ENCODE results near the gene TRPM2.

TRPM2 gene

DNA sequence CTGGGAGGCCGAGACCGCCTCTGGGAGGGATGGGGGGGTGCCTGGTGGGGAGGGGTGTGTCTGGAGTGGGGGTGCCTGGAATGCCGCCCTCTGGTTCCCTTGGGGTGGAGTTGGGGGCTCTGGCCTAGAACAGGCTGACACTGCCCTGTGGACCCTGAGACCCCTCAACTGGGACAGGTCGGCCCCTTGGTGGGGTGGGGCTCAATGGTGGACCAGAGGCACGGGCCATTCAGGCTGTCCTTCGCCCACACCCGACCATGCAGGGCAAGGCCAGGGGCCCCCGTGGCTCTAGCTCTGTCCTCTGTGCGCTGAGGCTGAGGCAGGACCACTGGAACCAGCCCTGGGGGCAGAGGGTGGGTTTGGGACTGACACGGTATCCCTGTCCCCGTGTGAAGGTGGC lies 38.9 kb upstream of the TRPM2 start:
- H3K27me3 ChIP-seq (ENCODE audit: control insufficient read depth, insufficient read depth, low read length): no peaks in the 10 kb centered on the region
- H3K9me3 ChIP-seq (ENCODE audit: control insufficient read depth, insufficient read depth, low read depth, low read length): no peaks in the 10 kb centered on the region
- no peak overlapping the region for H3K27ac ChIP-seq (ENCODE audit: low read depth, low read length)
- no peak overlapping the region for H3K9ac ChIP-seq (ENCODE audit: low read length)
- peaks cover 92% of the 10 kb centered on the region for H3K36me3 ChIP-seq (ENCODE audit: control insufficient read depth, insufficient read depth, low read length)
- H3K4me1 ChIP-seq (ENCODE audit: control insufficient read depth, insufficient read depth, low read length): no peaks in the 10 kb centered on the region
- H3K4me3 ChIP-seq (ENCODE audit: low read depth, low read length): no peak overlapping the region

DNA sequence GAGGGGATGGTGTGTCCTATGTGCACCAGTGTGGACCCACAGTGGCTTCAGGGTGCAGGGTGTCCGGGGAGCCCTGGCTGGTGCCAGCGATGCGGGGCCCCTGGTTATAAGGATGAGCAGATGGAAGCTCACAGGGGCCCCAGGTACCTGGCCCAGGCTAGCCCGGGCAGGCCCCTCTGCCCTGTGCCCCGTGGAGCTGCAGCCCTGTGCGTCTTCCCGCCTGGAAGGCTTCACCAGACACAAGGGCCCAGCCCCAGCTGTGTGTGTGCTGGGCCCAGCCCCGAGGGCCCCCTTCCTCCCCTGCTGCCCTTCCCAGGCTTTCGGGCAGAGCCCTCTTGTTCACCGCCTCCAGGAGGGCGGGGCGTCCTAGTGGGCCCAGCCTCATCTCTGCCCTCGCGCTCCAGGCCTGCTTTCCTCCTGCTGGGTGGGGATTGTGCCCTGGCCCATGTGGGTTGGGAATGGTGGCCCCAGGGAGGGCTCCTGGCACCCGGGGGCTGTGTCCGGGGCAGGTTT lies 37.7 kb upstream of the TRPM2 start:
- no peak overlapping the region for H3K9ac ChIP-seq (ENCODE audit: low read length)
- H3K27ac ChIP-seq (ENCODE audit: low read depth, low read length): peak overlapping the region; percentile 77
- H3K36me3 ChIP-seq (ENCODE audit: control insufficient read depth, insufficient read depth, low read length): peaks cover 92% of the 10 kb centered on the region

DNA sequence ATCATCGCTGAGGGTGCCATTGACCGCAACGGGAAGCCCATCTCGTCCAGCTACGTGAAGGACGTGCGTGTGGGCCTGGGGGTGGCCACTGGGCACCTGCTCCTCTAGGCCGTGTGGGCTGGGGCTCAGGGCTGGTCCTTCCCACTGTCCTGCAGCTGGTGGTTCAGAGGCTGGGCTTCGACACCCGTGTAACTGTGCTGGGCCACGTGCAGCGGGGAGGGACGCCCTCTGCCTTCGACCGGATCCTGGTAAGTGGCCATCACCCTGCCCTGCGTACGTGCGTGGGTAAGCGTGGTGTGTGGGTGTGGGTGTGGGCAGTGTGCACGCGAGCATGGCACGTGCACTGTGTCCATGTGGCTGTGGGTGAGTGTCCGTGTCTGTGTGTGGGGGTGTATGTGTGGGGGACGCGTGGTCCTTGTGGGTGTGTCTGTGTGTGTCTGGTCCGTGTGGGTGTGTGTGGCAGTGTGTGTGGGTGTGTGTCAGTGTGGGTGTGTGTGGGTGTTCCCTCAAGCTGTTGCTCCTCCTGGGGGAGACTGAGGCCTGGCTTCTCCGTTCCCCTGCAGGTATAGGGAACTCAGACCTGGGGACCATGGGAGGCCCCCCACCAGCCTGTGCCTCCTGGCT lies 37.0 kb upstream of the TRPM2 start:
- Histone ChIP-seq H3K9me3 (ENCODE audit: control insufficient read depth, insufficient read depth, low read depth, low read length) (no peaks in the 10 kb centered on the region), H3K4me1 (ENCODE audit: control insufficient read depth, insufficient read depth, low read length) (no peaks in the 10 kb centered on the region), H3K27ac (ENCODE audit: low read depth, low read length) (peak overlapping the region; percentile 77), H3K4me3 (ENCODE audit: low read depth, low read length) (no peak overlapping the region), H3K9ac (ENCODE audit: low read length) (no peak overlapping the region), H3K36me3 (ENCODE audit: control insufficient read depth, insufficient read depth, low read length) (peaks cover 88% of the 10 kb centered on the region), H3K27me3 (ENCODE audit: control insufficient read depth, insufficient read depth, low read length) (no peaks in the 10 kb centered on the region)

More for the DNA sequence above, 37.7 kb upstream of the TRPM2 start:
- no peaks in the 10 kb centered on the region for H3K4me1 ChIP-seq (ENCODE audit: control insufficient read depth, insufficient read depth, low read length)
- no peaks in the 10 kb centered on the region for H3K9me3 ChIP-seq (ENCODE audit: control insufficient read depth, insufficient read depth, low read depth, low read length)
- H3K27me3 ChIP-seq (ENCODE audit: control insufficient read depth, insufficient read depth, low read length): no peaks in the 10 kb centered on the region
- H3K4me3 ChIP-seq (ENCODE audit: low read depth, low read length): no peak overlapping the region

DNA sequence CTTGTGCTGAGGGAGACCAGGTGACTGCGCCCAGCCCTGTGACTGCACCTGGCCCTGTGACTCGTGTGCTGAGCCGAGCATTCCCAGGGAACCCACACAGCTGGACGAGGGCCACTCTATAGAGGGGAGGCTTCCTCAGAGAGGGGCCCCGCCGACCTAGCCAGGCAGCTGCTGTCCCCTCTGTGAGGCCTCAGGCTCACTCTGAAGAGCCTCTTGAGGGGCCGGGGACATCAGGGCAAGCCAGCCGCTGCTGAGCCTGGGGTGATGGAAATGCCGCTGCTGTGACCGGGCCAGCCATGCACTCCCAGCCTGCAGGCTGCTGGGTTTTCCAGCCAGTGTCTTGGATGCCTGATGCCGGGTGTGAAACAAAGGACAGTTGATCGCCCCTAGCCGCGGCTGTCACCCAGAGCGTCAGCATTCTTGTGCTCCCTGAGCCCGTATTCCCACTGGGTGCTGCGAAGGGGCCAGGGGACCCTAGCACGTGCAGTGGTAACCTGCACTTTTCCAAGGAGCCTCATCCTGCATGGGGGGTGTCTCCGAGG lies 36.1 kb upstream of the TRPM2 start:
- Histone ChIP-seq H3K4me3 (ENCODE audit: low read depth, low read length) (no peak overlapping the region), H3K27me3 (ENCODE audit: control insufficient read depth, insufficient read depth, low read length) (no peaks in the 10 kb centered on the region), H3K9ac (ENCODE audit: low read length) (no peak overlapping the region), H3K27ac (ENCODE audit: low read depth, low read length) (no peak overlapping the region), H3K36me3 (ENCODE audit: control insufficient read depth, insufficient read depth, low read length) (peaks cover 86% of the 10 kb centered on the region), H3K4me1 (ENCODE audit: control insufficient read depth, insufficient read depth, low read length) (no peaks in the 10 kb centered on the region), H3K9me3 (ENCODE audit: control insufficient read depth, insufficient read depth, low read depth, low read length) (no peaks in the 10 kb centered on the region)

DNA sequence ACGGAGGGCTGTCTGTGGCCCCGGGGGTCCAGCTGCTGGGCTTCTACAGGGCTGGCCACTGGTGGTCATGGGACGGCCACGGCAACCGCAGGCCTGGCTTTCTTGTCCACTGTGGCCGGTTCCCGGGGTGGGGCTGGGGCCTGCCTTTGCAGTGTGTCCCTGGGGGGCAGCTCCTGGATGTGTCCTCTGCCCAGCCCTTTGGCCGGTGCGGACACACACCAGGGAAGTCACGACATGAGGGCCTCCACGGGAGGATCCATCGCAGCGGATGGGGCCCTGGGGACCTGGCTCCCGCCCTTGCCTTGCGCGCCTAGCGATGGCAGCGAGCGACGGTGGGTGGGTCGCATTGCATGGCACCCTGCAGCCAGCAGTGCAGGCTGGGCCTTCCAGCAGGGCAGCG lies 35.5 kb upstream of the TRPM2 start:
- Histone ChIP-seq H3K27me3 (ENCODE audit: control insufficient read depth, insufficient read depth, low read length) (no peaks in the 10 kb centered on the region), H3K36me3 (ENCODE audit: control insufficient read depth, insufficient read depth, low read length) (peaks cover 86% of the 10 kb centered on the region), H3K27ac (ENCODE audit: low read depth, low read length) (no peak overlapping the region), H3K9me3 (ENCODE audit: control insufficient read depth, insufficient read depth, low read depth, low read length) (no peaks in the 10 kb centered on the region), H3K4me3 (ENCODE audit: low read depth, low read length) (no peak overlapping the region), H3K9ac (ENCODE audit: low read length) (no peak overlapping the region), H3K4me1 (ENCODE audit: control insufficient read depth, insufficient read depth, low read length) (no peaks in the 10 kb centered on the region)

DNA sequence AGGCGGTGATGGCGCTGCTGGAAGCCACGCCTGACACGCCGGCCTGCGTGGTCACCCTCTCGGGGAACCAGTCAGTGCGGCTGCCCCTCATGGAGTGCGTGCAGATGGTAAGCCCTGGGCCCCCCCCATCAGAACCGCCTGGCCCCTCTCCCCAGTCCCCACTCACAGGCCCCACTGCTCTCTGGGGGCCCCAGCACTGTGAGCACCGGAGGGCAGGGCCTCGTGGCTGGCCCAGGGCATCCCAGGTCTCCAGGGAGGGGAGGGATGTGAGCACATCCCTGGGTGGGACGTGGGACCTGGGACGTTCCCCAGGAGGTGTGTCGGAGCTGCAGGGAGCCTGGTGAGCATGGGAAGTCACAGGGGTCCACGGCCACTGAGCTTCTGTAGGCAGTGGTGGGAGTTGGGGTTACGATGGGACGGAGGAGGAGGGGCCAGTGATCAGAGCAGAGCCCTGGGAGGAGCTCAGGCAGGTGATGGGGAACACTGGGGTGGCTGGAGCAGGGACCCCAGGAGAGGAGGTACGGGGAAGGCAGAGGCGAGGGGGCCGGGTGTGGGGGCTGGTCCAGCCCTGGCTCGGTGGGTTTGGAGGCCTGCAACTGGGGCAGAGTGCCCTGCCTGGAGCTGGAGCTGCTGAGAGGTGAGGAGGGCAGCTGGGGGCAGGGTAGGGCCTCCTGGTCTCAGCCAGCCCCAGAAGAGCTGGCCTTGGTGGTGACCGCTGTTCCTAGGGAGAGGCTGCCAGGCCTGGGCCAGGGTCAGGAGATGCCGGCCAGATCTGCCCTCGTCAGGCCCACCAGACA lies 34.7 kb upstream of the TRPM2 start:
- H3K9ac ChIP-seq (ENCODE audit: low read length): no peak overlapping the region
- peaks cover 87% of the 10 kb centered on the region for H3K36me3 ChIP-seq (ENCODE audit: control insufficient read depth, insufficient read depth, low read length)
- H3K4me3 ChIP-seq (ENCODE audit: low read depth, low read length): no peak overlapping the region
- H3K27me3 ChIP-seq (ENCODE audit: control insufficient read depth, insufficient read depth, low read length): no peaks in the 10 kb centered on the region
- no peaks in the 10 kb centered on the region for H3K4me1 ChIP-seq (ENCODE audit: control insufficient read depth, insufficient read depth, low read length)
- H3K27ac ChIP-seq (ENCODE audit: low read depth, low read length): no peak overlapping the region
- H3K9me3 ChIP-seq (ENCODE audit: control insufficient read depth, insufficient read depth, low read depth, low read length): no peaks in the 10 kb centered on the region

DNA sequence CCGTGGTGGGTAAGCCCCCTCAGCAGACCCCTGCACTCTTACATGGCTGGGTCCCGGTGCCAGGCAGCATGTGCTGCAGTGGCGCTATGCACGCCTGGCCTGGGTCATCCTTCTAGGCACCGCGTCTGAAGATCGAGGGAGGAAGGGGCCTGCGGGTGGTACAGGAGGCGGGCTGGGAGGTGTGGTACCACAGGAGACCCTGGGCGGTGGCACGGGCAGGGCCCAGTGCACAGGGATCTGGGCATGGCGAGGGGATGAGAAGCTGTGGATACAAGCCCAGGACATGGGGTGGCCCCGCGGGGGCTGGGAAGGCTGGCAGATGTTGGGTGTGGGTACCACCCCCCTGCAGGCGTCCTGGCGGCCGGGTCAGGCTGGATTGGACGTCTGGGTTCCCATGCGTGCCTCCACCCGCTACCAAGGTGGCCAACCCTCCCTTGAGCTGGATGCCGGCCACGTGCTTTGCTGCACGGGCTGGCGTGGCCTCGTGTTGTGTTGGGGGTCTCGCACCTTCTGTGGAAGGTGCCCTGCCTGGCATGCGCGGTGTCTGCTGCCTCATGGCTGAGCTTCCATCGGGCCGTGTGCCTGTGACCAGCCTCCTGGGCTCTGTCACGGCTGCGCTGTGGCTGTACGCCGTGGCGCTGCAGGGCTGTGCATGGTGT lies 33.9 kb upstream of the TRPM2 start:
- no peaks in the 10 kb centered on the region for H3K9me3 ChIP-seq (ENCODE audit: control insufficient read depth, insufficient read depth, low read depth, low read length)
- H3K9ac ChIP-seq (ENCODE audit: low read length): no peak overlapping the region
- H3K27ac ChIP-seq (ENCODE audit: low read depth, low read length): no peak overlapping the region
- H3K36me3 ChIP-seq (ENCODE audit: control insufficient read depth, insufficient read depth, low read length): peaks cover 89% of the 10 kb centered on the region
- no peak overlapping the region for H3K4me3 ChIP-seq (ENCODE audit: low read depth, low read length)
- H3K27me3 ChIP-seq (ENCODE audit: control insufficient read depth, insufficient read depth, low read length): no peaks in the 10 kb centered on the region
- H3K4me1 ChIP-seq (ENCODE audit: control insufficient read depth, insufficient read depth, low read length): no peaks in the 10 kb centered on the region

DNA sequence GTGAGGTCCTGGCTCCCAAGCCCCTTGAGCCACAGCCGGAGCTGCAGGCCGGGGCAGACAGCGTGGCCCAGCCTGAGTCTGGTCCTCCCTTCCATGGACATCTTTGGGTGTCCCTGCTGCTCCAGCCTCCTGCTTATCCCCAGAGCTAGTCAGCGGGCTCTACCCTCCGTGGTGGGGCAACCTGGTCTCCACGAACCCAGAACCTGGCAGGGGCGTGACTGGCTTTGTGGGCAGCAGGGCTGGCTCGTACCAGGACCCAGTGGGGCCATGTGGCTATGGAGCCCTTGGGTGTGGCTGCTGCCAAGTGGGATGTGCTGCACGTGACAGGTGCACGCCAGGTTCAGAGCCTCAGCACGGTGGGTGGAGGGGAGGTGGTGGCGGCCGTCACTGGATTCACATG lies 32.6 kb upstream of the TRPM2 start:
- H3K27ac ChIP-seq (ENCODE audit: low read depth, low read length): no peak overlapping the region
- no peaks in the 10 kb centered on the region for H3K9me3 ChIP-seq (ENCODE audit: control insufficient read depth, insufficient read depth, low read depth, low read length)
- H3K4me1 ChIP-seq (ENCODE audit: control insufficient read depth, insufficient read depth, low read length): no peaks in the 10 kb centered on the region
- no peaks in the 10 kb centered on the region for H3K27me3 ChIP-seq (ENCODE audit: control insufficient read depth, insufficient read depth, low read length)
- H3K9ac ChIP-seq (ENCODE audit: low read length): no peak overlapping the region
- no peak overlapping the region for H3K4me3 ChIP-seq (ENCODE audit: low read depth, low read length)
- peaks cover 87% of the 10 kb centered on the region for H3K36me3 ChIP-seq (ENCODE audit: control insufficient read depth, insufficient read depth, low read length)

DNA sequence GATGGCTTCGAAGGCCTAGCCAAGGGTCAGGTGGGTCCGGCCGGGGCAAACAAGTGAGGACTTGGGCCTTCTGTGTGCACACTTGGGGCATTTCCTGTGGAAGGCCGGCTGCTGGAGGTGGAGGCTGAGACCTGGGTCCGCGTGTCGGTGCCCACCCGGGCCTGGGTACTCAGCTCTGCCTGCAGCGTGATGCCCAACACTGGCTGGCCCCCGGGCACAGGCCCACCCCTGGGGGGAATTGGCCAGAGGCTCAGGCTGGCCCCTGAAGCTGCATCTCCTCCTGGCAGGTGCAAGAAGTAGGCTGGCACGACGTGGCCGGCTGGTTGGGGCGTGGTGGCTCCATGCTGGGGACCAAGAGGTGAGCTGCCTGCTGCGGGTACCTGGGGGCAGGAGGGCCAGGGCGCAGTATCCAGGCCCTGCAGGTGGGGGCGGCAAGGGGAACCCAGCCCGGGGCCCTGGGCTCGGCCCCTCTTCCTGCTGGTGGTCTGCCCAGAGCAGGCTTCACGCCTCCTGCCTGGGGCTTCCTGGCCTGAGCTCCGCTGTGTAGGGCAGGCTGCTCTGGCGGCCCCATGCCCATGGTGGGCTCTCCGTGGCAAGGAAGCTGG lies 31.5 kb upstream of the TRPM2 start:
- H3K4me1 ChIP-seq (ENCODE audit: control insufficient read depth, insufficient read depth, low read length): no peaks in the 10 kb centered on the region
- no peak overlapping the region for H3K4me3 ChIP-seq (ENCODE audit: low read depth, low read length)
- no peak overlapping the region for H3K27ac ChIP-seq (ENCODE audit: low read depth, low read length)
- no peaks in the 10 kb centered on the region for H3K27me3 ChIP-seq (ENCODE audit: control insufficient read depth, insufficient read depth, low read length)
- H3K9ac ChIP-seq (ENCODE audit: low read length): no peak overlapping the region
- H3K9me3 ChIP-seq (ENCODE audit: control insufficient read depth, insufficient read depth, low read depth, low read length): no peaks in the 10 kb centered on the region
- peaks cover 85% of the 10 kb centered on the region for H3K36me3 ChIP-seq (ENCODE audit: control insufficient read depth, insufficient read depth, low read length)

DNA sequence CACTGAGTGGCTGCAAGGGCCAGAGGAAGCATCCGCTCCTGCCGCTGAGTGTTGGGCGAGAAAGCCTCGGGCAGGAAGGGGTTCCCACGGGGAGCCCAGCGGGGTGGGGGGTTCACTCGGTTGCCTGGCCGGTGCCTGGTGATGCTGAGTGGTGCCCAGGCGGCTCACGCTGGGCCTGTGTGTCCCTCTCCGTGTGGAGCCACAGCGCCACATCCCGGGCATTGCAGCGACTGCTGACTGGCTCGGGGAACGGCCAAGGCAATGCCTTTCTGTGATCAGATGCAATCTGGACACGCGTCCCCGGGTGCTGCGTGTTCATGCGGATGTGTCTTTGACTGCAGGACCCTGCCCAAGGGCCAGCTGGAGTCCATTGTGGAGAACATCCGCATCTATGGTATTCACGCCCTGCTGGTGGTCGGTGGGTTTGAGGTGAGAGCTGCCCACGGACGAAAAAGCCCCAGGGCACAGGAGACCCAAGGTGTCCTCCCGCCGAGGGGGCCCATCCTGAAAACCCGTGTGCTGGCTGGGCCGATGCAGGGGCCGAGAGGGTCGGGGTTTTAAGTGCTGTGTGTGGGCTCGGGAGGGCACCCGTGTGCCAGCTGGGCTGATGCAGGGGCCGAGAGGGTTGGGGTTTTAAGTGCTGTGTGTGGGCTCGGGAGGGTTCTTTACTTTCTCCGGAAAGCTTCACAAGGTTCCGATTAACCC lies 30.6 kb upstream of the TRPM2 start:
- Histone ChIP-seq H3K36me3 (ENCODE audit: control insufficient read depth, insufficient read depth, low read length) (peaks cover 81% of the 10 kb centered on the region), H3K9ac (ENCODE audit: low read length) (no peak overlapping the region), H3K4me1 (ENCODE audit: control insufficient read depth, insufficient read depth, low read length) (no peaks in the 10 kb centered on the region), H3K27me3 (ENCODE audit: control insufficient read depth, insufficient read depth, low read length) (no peaks in the 10 kb centered on the region), H3K9me3 (ENCODE audit: control insufficient read depth, insufficient read depth, low read depth, low read length) (no peaks in the 10 kb centered on the region), H3K27ac (ENCODE audit: low read depth, low read length) (no peak overlapping the region), H3K4me3 (ENCODE audit: low read depth, low read length) (no peak overlapping the region)

All from HUES6 (cell line).